Lower leg skin (tissue), 4 donors: ENCODE results near the gene GIGYF2. TPM values are rescaled to one million over a fixed set of nuclear protein-coding genes. Genes with fewer than 3 reads are reported as not detected.

Experiments used
- DNase-seq, 2 donors: peaks; one replicate each; pipeline ENCODE4 v3.0.0-alpha.2; 2019; ENCODE audit warnings: low spot score in 2 of 2
- H3K4me3 ChIP-seq: fragments of 200-600 bp; sonication (generic); 2 replicates; pipeline ENCODE4 v1.5.1; 2017; ENCODE audit warnings: mild to moderate bottlenecking, low read depth; ENCODE audit not compliant: poor library complexity, severe bottlenecking
- CTCF ChIP-seq, 3 donors: fragments of 450-650 bp; IDR thresholded peaks; one replicate each; pipeline ENCODE4 v1.5.1; 2016; ENCODE audit warnings: antibody characterized with exemption in 3 of 3, mild to moderate bottlenecking in 3 of 3, moderate library complexity in 2 of 3
- POLR2A ChIP-seq, 2 donors: fragments of 450-650 bp; IDR thresholded peaks; one replicate each; pipeline ENCODE4 v1.6.1; 2016 to 2017; ENCODE audit warnings: antibody characterized with exemption in 2 of 2, mild to moderate bottlenecking in 1 of 2, moderate library complexity in 1 of 2
- WGBS, 2 donors: methylation state at CpG; one replicate each; pipeline ENCODE4 v1.1.5; 2018; 5-methylcytosine and 5-hydroxymethylcytosine counted together
- intact Hi-C: fragments of 100-400 bp; cut with DNase I; formaldehyde crosslinking; loops from one replicate; pipeline ENCODE4 v1.15.0; 2023; ENCODE audit warnings: low total_unique reads
- total RNA-seq, 4 donors: library from RNA; depleted of rRNA; stranded (reverse); fragments of >200 nt; gene quantifications; one replicate each; pipeline ENCODE4 v1.1.0, GENCODE V29; 2016

The GIGYF2 gene
- total RNA-seq, 4 donors from 2014 or later, result 57.7 to 78.4 (median 72.5) TPM

DNA sequence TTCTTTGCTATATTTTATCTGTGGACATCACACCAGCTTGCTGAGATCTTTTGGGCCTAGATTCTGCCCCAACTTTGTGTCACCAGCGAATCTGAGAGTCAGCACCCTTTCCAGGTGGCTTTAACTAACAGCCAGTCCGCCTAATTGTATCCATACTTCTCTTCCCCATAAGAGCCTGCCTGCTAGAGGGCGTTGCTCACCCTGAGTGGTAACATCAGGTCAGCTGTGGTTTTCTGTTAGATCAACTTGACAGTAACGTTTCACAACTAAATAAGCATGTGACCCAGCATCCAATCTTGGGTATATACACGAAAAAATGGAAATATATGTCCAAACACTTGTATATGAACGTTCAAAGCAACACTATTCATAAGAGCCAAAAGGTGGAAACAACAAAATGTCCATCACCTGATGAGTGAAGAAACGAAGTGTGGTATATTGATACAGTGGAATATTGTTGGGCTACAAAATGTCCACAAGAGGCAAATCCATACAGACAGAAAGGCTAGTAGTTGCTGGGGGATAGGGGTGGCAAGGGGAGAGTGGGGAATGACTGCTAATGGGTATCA is 38.8 kb upstream of the GIGYF2 start:
- TF ChIP-seq POLR2A (IDR thresholded peaks at IDR 0.05) (no peak), CTCF (IDR thresholded peaks at IDR 0.05) (no peak)
- H3K4me3 ChIP-seq, result no peak overlapping the region
- WGBS, 2 donors, result 60 to 67% methylated on average over 7 of the region's 7 CpGs
- intact Hi-C loops, result no loop called here
- no peak for DNase-seq

- H3K4me3 ChIP-seq, result no peak overlapping the region
- TF ChIP-seq CTCF (IDR thresholded peaks at IDR 0.05) (no peak), POLR2A (IDR thresholded peaks at IDR 0.05) (no peak)
- WGBS, 2 donors, result 76 to 86% methylated on average over 2 of the region's 2 CpGs
- intact Hi-C loops, result no loop called here
- no peak for DNase-seq
Observed at GRCh38 chr2:232659359-232659758, 37.8 kb upstream of the GIGYF2 start.

DNA sequence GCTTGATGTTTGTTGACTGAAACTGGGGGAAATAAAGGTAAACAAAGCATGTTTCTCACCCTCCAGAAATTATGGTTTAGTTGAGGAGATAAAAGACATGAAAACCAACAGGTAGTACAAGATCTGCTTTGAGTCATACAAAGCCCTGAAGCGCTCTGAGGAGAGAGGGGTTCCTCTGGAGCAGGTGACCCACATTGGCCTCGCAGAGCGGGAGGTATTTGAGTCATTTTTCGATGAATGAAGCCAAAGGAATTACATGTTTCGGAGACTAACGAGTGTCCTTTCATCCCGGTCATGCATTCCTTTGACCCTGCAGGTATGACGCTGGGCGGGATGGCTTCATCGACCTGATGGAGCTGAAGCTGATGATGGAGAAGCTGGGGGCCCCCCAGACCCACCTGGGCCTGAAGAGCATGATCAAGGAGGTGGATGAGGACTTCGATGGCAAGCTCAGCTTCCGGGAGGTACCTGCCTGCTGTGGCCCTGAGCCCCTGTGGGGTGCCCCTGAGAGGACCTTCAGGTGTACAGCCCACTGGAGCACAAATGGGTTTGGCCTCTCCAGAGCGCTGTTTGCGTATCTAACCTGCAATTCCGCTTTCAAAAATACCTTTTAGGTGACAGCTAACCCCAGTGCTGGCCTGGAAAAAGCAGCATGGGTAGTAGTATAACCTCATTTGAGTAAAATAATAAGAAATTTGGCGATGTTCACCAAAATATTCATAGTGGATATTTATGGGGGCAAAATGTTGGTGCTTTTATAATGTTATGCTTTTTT is 34.5 kb upstream of the GIGYF2 start:
- no peak overlapping the region for H3K4me3 ChIP-seq
- intact Hi-C loops, result no loop called here
- no peak for DNase-seq
- no peak for TF ChIP-seq POLR2A (IDR thresholded peaks at IDR 0.05)
- TF ChIP-seq CTCF (IDR thresholded peaks at IDR 0.05), result no peak
- WGBS, 2 donors, result 92 to 93% methylated on average over 16 of the region's 16 CpGs

- intact Hi-C loops, result no loop called here
- TF ChIP-seq CTCF (IDR thresholded peaks at IDR 0.05) (no peak), POLR2A (IDR thresholded peaks at IDR 0.05) (no peak)
- DNase-seq, result no peak
- H3K4me3 ChIP-seq, result no peak overlapping the region
- 76 to 80% methylated on average over 7 of the region's 7 CpGs for WGBS, 2 donors
Observed at GRCh38 chr2:232666051-232666805, 30.9 kb upstream of the GIGYF2 start.

DNA sequence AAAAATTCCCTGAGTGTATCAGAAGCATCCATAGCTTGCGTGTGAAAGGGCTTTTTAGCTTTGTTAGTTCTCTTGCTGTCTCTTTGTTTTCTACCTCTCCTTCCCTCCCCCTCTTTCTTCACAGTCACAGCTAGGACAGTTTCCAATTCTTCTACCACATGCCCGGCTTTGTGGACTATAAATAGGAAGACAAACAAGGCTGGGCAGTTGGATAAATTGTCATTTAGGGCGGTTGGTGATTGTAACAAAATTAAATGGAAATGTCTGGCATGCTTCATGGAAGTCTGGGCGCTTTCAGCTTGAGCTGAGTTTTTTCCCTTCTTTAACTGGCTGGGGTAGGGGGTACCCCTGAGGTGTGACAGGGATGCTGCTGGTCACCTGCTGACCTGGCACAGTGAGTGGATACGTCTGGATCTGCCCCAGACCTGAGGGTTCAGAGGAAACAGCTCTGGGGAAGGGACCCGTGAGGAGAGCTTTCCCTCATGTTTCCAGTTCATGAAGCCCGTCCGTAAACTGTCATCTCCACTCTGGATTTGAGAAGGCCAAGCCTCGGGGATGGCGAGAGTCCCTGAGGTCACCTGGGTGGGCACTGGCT is 29.0 kb upstream of the GIGYF2 start:
- 87 to 91% methylated on average over 10 of the region's 10 CpGs for WGBS, 2 donors
- H3K4me3 ChIP-seq, result no peak overlapping the region
- no peak for TF ChIP-seq CTCF (IDR thresholded peaks at IDR 0.05)
- TF ChIP-seq POLR2A (IDR thresholded peaks at IDR 0.05), result no peak
- intact Hi-C loops, result no loop called here
- DNase-seq, result no peak
